Neural cell (in vitro differentiated cells): ENCODE data around the gene GNB1.

Experiments used
- CTCF ChIP-seq: fragments of 450-650 bp; IDR thresholded peaks from 2 replicates; pipeline ENCODE4 v1.5.1; 2014; ENCODE audit warnings: antibody characterized with exemption, mild to moderate bottlenecking, moderate library complexity; ENCODE audit not compliant: poor library complexity, severe bottlenecking
- EZH2 ChIP-seq: fragments of 200-600, 300-800 bp; shearing (Covaris generic), sonication (generic); IDR thresholded peaks from 2 replicates; pipeline ENCODE4 v1.6.1; 2014; ENCODE audit warnings: antibody characterized with exemption, low read length, borderline replicate concordance, mild to moderate bottlenecking; ENCODE audit not compliant: insufficient read depth, poor library complexity, severe bottlenecking

GRCh38 chr1:1892763-1893120 lies 1.9 kb upstream of the GNB1 start:
- TF ChIP-seq CTCF (no peak), EZH2 (no peak)
